Ovary (tissue), 9 donors: ENCODE measurements around the gene TGDS. TPM values are rescaled to one million over a fixed set of nuclear protein-coding genes. Genes with fewer than 3 reads are reported as not detected.

Experiments used
- DNase-seq, 5 donors: peaks; one replicate each; pipeline ENCODE4 v3.0.0-alpha.2; 2019 to 2020
- H3K27ac ChIP-seq, 2 donors: fragments of 200-600 bp; one replicate each; pipeline versions ENCODE4 v1.5.1 to v1.8.0; 2019 to 2022
- H3K27me3 ChIP-seq: fragments of 200-600 bp; one replicate; pipeline ENCODE4 v1.8.0; 2022
- H3K36me3 ChIP-seq: fragments of 200-600 bp; sonication (generic); one replicate; pipeline ENCODE4 v1.5.1; 2019
- H3K4me1 ChIP-seq: one replicate; pipeline ENCODE4 v1.8.1; 2013; ENCODE audit warnings: mild to moderate bottlenecking, moderate library complexity; ENCODE audit not compliant: insufficient read depth
- H3K4me3 ChIP-seq: fragments of 200-600 bp; sonication (generic); one replicate; pipeline ENCODE4 v1.5.1; 2017
- H3K9me3 ChIP-seq, 2 donors: fragments of 200-600 bp in 1 of 2; sonication (generic) in 1 of 2; one replicate each; pipeline versions ENCODE4 v1.5.1 to v1.8.1; 2013 to 2019; ENCODE audit warnings: mild to moderate bottlenecking in 1 of 2, moderate library complexity in 1 of 2
- CTCF ChIP-seq, 3 donors: fragments of 450-650 bp in 2 of 3; fragments of 200-600 bp in 1 of 3; IDR thresholded peaks; one replicate each; pipeline versions ENCODE4 v1.5.1 to v1.8.0; 2016 to 2022; ENCODE audit warnings: antibody characterized with exemption in 3 of 3, mild to moderate bottlenecking in 1 of 3
- EP300 ChIP-seq: sonication (generic); formaldehyde crosslinking; IDR thresholded peaks from one replicate; pipeline ENCODE4 v1.6.1; 2017; ENCODE audit warnings: antibody characterized with exemption
- POLR2A ChIP-seq: fragments of 450-650 bp; IDR thresholded peaks from one replicate; pipeline ENCODE4 v1.6.1; 2017; ENCODE audit warnings: antibody characterized with exemption, mild to moderate bottlenecking, moderate library complexity
- WGBS, 3 donors: extraction: QIAGEN DNeasy Blood & Tissue Kit in 1 of 3; methylation state at CpG; one replicate each; pipeline versions ENCODE4 v1.1.5 to v1.1.7; 2013 to 2017; 5-methylcytosine and 5-hydroxymethylcytosine counted together
- intact Hi-C, 4 donors: fragments of 100-400 bp; cut with DNase I; formaldehyde crosslinking; loops; one replicate each; pipeline versions ENCODE4 v1.11.0 to v1.15.1; 2022 to 2023
- polyA plus RNA-seq, 2 donors: library from polyadenylated mRNA; stranded (reverse); fragments of 200-250 nt in 1 of 2; fragments of 350-450 nt in 1 of 2; fragmentation: Illumina TruSeq in 1 of 2; extraction: RNeasy Lipid Tissue Mini Kit (QIAGEN cat#74804) in 1 of 2; gene quantifications; one replicate each; pipeline ENCODE4 v1.2.3, GENCODE V29; 2013 to 2014
- total RNA-seq, 7 donors: library from RNA; depleted of rRNA in 2 of 7; stranded (reverse); fragments of >200 nt in 2 of 7; fragmentation: NEBNext Ultra II Directional in 3 of 7; extraction: Animal tissue kit (Norgen Biotek cat#: 25700) in 3 of 7; gene quantifications; one replicate each; pipeline versions ENCODE4 v1.1.0 to v1.2.4, GENCODE V29; 2016 to 2023
- donor health status: DM: no; HTN: no; CAD: no; lungs with moderate emphysema.
- donor health status: DM: no; HTN: no; CAD: no.
- donor health status: Bipolar disorder and iron deficiency.
- donor health status: DM: yes; HTN: yes; CAD: no.
- donor health status: DM: no; HTN: no; CAD: no.
- donor health status: DM: yes; HTN: yes; CAD: no.

The TGDS gene
- total and polyA plus RNA-seq, 9 donors: 8.4 to 14.3 (median 11.5) TPM

GRCh38 chr13:94556621-94557020 lies 39.3 kb downstream of the TGDS start:
- DNase-seq: no peak
- Histone ChIP-seq H3K27ac (no peak overlapping the region), H3K9me3 (no peaks in the 10 kb centered on the region), H3K4me3 (no peak overlapping the region), H3K36me3 (no peaks in the 10 kb centered on the region), H3K4me1 (no peaks in the 10 kb centered on the region), H3K27me3 (no peaks in the 10 kb centered on the region)
- intact Hi-C loops: no loop called here
- TF ChIP-seq EP300 (no peak), POLR2A (no peak), CTCF (IDR thresholded peaks at IDR 0.05) (no peak)
- 38 to 48% (median 40%) methylated on average over 3 of the region's 3 CpGs for WGBS, 3 donors

- TF ChIP-seq POLR2A: no peak
- no peak for TF ChIP-seq CTCF (IDR thresholded peaks at IDR 0.05)
- TF ChIP-seq EP300: no peak
- H3K4me3 ChIP-seq: no peak overlapping the region
- whole genome bisulfite sequencing, 3 donors: 63 to 74% (median 70%) methylated on average over 1 of the region's 1 CpG
- no peaks in the 10 kb centered on the region for H3K36me3 ChIP-seq
- no peaks in the 10 kb centered on the region for H3K4me1 ChIP-seq
- no peak overlapping the region for H3K27ac ChIP-seq
- no peak for DNase-seq
- no peaks in the 10 kb centered on the region for H3K27me3 ChIP-seq
- intact Hi-C loops: no loop called here
- H3K9me3 ChIP-seq: no peaks in the 10 kb centered on the region
These were observed 39.9 kb downstream of the TGDS start for GRCh38 chr13:94556041-94556440.

GRCh38 chr13:94553766-94554165 lies 42.2 kb downstream of the TGDS start:
- TF ChIP-seq EP300 (no peak), CTCF (IDR thresholded peaks at IDR 0.05) (no peak), POLR2A (no peak)
- Histone ChIP-seq H3K27me3 (no peaks in the 10 kb centered on the region), H3K9me3 (no peaks in the 10 kb centered on the region), H3K36me3 (no peaks in the 10 kb centered on the region), H3K27ac (no peak overlapping the region), H3K4me3 (no peak overlapping the region), H3K4me1 (no peaks in the 10 kb centered on the region)
- intact Hi-C loops: loop anchor here in 1 of 4 donors (5.0 kb wide), 1 partner anchor 39 kb away; no protein-coding TSS in a partner anchor
- no peak for DNase-seq
- 89 to 90% (median 89%) methylated on average over 4 of the region's 4 CpGs for WGBS, 3 donors

- H3K4me1 ChIP-seq: no peaks in the 10 kb centered on the region
- intact Hi-C loops: loop anchor here in 1 of 4 donors (5.0 kb wide), 1 partner anchor 40 kb away; no protein-coding TSS in a partner anchor
These were observed 43.9 kb downstream of the TGDS start for GRCh38 chr13:94552095-94552494.

More at GRCh38 chr13:94552095-94552494, 43.9 kb downstream of the TGDS start:
- Histone ChIP-seq H3K4me3 (no peak overlapping the region), H3K36me3 (no peaks in the 10 kb centered on the region), H3K27me3 (no peaks in the 10 kb centered on the region), H3K27ac (no peak overlapping the region), H3K9me3 (no peaks in the 10 kb centered on the region)
- TF ChIP-seq CTCF (IDR thresholded peaks at IDR 0.05): no peak
- no peak for TF ChIP-seq POLR2A
- TF ChIP-seq EP300: no peak
- no peak for DNase-seq
- WGBS, 3 donors: 91 to 96% (median 92%) methylated on average over 5 of the region's 5 CpGs
